Retina (tissue), 1 donor: Measurements from ENCODE around the gene ALS2.

Experiments used
- DNase-seq: peaks from one replicate; pipeline ENCODE4 v3.0.0-alpha.2; 2016

The ALS2 gene

GRCh38 chr2:201751566-201751965, 29.2 kb downstream of the ALS2 start:
- no peak for DNase-seq

GRCh38 chr2:201746551-201746950, 34.2 kb downstream of the ALS2 start:
- no peak for DNase-seq

GRCh38 chr2:201735486-201735885, 45.2 kb downstream of the ALS2 start:
- DNase-seq, result no peak

- DNase-seq, result no peak
These were observed 46.6 kb downstream of the ALS2 start for GRCh38 chr2:201734111-201734510.

- no peak for DNase-seq
These were observed 47.2 kb downstream of the ALS2 start for GRCh38 chr2:201733544-201733943.

- no peak for DNase-seq
These were observed 50.0 kb downstream of the ALS2 start for GRCh38 chr2:201730651-201731285.

- no peak for DNase-seq
These were observed 65.3 kb downstream of the ALS2 start for GRCh38 chr2:201715459-201715858.

GRCh38 chr2:201712726-201713125, 68.0 kb downstream of the ALS2 start:
- no peak for DNase-seq

- no peak for DNase-seq
These were observed 71.0 kb downstream of the ALS2 start for GRCh38 chr2:201709747-201710146.

- DNase-seq, result no peak
These were observed 71.7 kb downstream of the ALS2 start for GRCh38 chr2:201709049-201709448.

- no peak for DNase-seq
These were observed 73.0 kb downstream of the ALS2 start for GRCh38 chr2:201707753-201708152.

- no peak for DNase-seq
These were observed 73.6 kb downstream of the ALS2 start for GRCh38 chr2:201707142-201707541.

- DNase-seq, result no peak
These were observed 76.2 kb downstream of the ALS2 start for GRCh38 chr2:201704536-201704935.

- DNase-seq, result no peak
These were observed 79.1 kb downstream of the ALS2 start for GRCh38 chr2:201701646-201702045.

GRCh38 chr2:201699416-201699815, 81.3 kb downstream of the ALS2 start:
- DNase-seq, result no peak

GRCh38 chr2:201698588-201699226, 82.0 kb downstream of the ALS2 start, which contains the start of gene MPP4:
Gene MPP4 (minus strand): TSS chr2:201698644. CDS start chr2:201693954, 4,690 bp downstream.
- DNase-seq, result no peak

- DNase-seq, result no peak
These were observed 82.8 kb downstream of the ALS2 start for GRCh38 chr2:201697899-201698298.

- no peak for DNase-seq
These were observed 84.5 kb downstream of the ALS2 start for GRCh38 chr2:201696151-201696659.

GRCh38 chr2:201685156-201685555, 95.6 kb downstream of the ALS2 start:
- DNase-seq, result no peak

GRCh38 chr2:201680743-201681142, 100.0 kb downstream of the ALS2 start:
- no peak for DNase-seq

GRCh38 chr2:201678401-201678800, 102.3 kb downstream of the ALS2 start:
- DNase-seq, result no peak

- no peak for DNase-seq
These were observed 105.3 kb downstream of the ALS2 start for GRCh38 chr2:201675454-201675853.

GRCh38 chr2:201674794-201675193, 105.9 kb downstream of the ALS2 start:
- DNase-seq, result no peak

GRCh38 chr2:201674298-201674697, 106.4 kb downstream of the ALS2 start:
- no peak for DNase-seq

- DNase-seq, result no peak
These were observed 107.2 kb downstream of the ALS2 start for GRCh38 chr2:201673546-201673945.
